GM21723 (cell line): ENCODE measurements around the gene NBEAL1.
"Not testable (repeated sequence)": the region's sequence is repeated elsewhere in the genome, so short reads cannot be mapped to it uniquely, and the experiment has no call there.

Source experiments
- ATAC-seq: cut with Tn5 transposase; IDR thresholded peaks from one replicate; pipeline ENCODE4 v1.9.1; 2021; ENCODE audit warnings: mild to moderate bottlenecking, moderate library complexity; ENCODE audit not compliant: unreplicated experiment

NBEAL1 gene

DNA sequence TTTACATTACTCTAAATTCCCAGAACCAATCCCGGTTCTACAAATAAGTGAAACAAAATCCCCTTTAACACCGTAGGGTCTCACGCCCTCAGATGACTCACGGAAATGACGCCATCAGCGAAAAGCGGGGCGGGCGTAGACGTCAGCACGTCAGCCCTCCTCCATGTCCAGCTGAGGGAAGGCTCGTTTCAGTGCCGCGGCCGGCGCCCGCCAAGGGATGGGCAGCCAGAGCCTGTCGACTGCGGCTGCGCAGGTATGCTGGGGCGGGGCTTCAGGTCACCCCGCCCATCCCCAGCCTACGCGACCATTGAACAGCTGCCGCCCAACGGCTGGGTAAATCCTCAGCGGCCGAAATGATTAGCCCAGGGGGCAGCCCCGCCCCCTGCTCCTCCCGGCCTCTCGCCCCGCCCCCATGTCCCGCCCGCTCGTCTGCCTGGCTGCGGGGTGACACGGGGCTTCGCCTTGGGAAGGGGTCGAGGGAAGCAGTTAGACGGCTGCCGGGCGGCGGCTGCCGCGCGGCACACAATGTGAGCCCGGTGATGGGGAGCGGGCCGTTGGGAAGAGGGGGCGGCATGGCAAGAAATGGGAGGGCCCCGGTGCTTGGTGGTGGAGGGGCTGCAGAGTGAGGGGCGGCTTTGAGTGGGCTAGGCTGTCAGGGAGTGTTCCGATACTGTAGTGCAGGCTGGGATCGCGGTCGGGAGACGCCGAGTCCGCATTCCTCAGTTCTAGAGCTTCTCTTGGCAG, at the start of gene NBEAL1:
Gene NBEAL1 (plus strand): TSS at position 420 of the 744 bp plus-strand sequence. CDS start 1,510 bp downstream, outside the sequence.
- peak; percentile 96 for ATAC-seq

DNA sequence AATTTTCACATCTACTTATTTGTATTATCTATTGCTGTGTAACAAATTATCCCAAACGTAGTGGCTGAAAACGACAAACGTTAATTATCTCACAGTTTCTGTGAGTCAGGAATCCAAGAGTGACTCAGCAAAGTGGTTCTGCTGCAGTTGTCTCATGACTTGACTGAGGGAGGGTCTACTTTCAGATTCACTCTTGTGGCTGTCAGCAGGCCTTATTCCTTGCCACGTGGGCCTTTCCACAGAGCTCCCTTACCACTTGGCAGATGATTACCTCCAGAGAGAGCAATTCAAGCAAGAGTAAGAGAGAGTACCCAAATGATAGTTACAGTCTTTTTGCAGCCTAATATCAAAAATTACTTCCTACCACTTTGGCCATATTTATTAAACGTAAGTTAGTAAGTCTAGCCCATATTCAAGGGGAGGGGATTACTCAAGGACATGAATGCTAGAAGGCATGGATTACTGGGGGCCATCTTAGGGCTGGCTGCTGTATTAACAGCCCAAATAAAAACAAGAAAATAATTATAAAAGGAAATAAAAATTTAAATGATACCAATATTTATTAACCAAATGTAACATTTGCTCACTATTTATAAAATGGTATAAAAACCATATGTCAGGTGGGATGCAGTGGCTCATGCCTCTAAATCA, 48.7 kb upstream of the NBEAL1 start:
- ATAC-seq = peak; percentile 74

DNA sequence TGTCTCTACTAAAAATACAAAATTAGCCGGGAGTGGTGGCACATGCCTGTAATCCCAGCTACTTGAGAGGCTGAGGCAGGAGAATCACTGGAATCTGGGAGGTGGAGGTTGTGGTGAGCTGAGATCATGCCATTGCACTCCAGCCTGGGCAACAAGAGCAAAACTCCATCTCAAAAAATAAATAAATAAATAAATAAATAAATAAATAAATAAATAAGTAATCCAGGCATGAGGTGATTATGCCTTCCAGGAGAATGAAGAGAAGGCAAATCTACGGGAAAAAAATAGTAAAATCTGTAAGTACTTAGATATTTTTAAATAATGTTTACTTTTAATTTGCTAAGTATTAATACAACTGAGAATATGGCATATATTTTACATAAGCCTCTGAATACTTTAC, 45.3 kb upstream of the NBEAL1 start:
- not testable (repeated sequence) for ATAC-seq

DNA sequence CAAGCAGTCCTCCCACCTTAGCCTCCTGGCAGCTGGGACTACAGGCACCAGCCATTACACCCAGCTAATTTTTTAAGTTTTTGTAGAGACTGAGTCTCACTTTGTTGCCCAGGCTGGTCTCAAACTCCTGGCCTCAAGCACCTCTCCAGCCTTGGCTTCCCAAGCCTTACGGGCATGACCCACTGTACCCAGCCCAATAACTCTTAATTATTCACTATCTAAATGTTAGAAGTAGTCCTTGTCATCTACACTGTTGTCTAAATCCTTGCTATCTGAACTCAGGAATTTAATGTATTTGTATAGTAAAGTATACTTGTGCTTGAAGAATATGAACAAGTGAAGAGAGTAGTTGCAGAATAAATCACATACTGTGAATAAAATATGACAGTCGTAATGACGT, 37.9 kb upstream of the NBEAL1 start:
- no peak for ATAC-seq

DNA sequence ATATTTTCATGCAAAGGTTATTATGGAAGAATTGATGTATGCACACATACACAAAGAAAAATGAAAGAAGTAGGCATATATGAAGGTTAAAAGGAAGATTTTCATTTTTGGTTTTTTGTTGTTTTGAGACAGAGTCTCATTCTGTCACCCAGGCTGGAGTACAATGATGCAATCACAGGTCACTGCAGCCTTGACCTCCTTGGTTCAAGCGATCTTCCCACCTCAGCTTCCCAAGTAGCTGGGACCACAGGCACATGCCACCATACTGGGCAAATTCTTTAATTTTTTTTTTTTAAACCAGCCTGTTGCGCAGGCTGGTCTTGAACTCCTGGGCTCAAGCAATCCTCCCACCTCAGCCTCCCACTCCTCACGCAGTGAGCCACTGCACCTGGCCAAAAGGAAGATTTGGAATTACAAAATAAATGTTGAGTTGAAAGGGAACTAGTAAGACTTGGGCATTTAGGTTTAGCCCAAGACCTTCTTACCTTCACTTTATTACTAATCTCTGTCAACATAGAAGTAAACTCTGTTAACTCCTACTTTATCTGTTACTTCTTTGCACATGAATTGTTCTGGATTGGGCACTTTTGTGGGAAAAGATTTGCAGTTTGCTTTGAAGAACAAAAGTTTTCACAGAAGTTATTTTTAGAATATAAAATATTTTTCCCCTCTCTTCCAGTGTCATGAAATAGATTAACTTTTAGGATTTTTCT, 31.7 kb upstream of the NBEAL1 start:
- ATAC-seq = no peak

DNA sequence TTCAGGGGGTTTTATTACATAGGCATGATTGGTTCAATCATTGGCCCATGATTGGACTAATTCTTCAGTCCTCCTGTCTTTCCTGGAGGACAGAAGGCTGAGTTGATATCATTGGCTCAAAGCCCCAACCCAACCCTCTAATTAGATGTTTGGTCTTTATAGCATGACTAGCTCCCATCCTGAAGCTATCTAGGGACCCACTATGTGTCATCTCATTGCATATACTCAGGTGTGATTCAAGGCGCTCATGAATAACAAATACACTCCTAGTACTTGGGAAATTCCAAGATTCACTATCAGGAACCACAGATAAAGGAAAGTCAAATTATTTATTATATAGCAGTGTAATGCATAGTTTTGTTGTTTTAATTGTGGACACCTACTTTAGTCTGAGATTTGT, 24.9 kb upstream of the NBEAL1 start:
- ATAC-seq = no peak

DNA sequence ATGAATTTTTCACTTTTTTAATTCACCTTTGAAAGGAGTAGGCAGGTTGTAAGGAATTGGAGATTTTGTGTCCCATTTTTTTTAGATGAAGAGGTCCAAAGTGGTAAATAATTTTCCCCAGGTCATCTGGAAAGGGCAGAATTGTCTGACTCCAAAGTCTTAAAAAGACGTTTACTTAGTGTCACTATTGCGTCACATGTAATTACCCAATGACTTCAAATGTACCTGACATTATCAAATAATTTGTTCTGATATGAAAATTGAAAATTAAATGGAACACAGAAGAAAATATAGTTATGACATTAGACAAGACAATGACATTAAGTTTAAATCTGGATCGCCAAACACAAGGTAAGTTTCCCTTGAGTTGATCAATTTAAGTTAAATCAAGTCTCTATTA, 24.2 kb upstream of the NBEAL1 start:
- ATAC-seq = no peak

DNA sequence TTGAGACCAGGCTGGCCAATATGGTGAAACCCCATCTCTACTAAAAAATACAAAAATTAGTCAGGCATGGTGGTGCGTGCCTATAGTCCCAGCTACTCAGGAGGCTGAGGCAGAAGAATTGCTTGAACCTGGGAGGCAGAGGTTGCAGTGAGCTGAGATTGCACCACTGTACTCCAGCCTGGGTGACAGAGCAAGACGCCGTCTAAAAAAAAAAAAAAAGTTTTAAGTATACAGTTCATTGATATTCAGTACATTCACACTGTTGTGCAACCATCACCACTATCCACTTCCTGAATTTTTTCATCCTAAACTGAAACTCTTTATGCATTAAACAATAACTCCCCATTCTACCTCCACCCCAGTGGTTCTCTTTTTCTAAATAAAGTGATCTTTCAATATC, 17.6 kb upstream of the NBEAL1 start:
- not testable (repeated sequence) for ATAC-seq

DNA sequence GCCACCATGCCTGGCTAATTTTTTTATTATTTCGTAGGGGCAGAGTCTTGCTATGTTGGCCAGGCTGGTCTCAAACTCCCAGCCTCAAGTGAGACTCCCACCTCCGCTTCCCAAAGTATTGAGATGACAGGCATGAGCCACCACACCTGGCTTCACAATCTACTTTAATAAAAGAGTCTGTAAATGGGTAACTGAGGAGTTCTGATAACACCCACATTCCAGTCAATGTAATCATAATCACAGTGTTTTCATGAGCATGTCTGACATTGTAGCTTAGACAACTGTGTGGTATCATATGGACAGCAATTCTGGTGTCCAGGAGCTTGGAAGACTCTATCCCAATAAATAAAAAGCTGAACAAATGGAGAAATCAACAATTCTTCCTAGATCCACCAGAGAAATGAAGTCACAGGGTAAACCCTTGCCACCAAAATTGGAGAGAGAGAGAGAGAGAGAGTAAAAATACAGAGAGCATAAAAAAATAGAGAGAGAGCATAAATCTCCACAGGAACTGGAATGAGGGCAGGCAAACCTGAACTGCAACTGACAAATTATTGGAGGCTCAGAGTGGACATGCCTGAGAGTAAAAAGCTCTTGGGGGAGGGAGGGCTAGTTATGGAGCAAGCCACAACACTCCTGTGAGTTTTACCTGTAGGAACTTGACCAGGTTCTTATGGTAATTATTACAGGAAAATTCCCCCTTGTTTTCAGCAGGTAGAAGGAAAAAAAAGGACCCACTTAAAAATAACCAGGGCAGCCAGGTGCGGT, 12.4 kb upstream of the NBEAL1 start:
- ATAC-seq = no peak

DNA sequence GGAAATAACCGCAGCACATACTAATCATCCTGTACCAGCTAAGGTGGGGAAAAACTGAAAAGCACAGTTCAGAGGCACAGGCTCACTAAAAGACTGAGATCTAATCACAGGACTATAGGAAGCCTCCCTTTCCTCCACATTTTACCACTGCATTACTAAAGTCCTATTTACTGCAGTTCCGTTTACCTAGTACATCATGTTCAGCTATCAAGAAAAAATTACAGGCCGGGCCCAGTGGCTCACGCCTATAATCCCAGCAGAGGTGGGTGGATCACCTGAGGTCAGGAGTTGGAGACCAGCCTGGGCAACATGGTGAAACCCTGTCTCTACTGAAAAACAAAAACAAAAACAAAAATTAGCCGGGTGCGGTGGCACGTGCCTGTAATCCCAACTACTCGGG, 11.0 kb upstream of the NBEAL1 start:
- ATAC-seq = no peak

DNA sequence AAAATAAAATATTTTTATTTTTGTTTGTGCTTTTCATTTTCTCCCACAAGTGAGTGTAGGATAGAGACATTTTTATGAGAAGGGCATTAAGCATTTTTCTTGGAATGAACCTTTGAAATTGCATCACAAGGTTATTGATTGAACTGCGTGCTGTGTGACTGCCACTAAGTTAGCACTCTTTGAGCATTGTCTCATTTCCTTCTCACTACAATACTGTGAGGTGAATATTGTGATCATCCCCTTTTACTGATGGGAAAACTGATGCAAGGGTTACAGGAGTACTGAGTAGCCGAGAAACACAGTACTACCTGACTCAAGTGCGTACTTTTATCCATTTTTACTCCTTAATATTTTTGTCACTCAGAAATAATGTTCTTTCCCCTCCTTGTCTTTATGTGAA, 2.0 kb downstream of the NBEAL1 start:
- ATAC-seq = no peak

DNA sequence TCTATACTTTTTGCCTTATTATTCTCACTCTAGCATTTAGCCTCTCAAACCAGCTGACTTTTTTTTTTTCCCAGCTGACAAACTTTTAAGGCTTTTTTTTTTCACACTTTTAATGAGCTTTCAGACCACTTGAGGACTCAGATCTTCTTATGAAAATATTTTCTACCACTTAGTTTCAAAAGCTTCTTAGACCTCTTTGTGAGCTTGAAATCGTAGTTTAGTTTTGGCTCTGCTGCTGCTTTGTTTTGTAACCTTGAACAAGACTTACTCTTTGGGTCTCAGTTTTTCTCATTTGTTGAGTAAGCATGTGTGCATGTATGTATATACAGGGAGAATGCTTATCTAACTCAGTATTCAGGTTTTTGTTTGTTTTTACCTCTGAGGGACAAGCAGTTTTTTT, 3.5 kb downstream of the NBEAL1 start:
- ATAC-seq = no peak

DNA sequence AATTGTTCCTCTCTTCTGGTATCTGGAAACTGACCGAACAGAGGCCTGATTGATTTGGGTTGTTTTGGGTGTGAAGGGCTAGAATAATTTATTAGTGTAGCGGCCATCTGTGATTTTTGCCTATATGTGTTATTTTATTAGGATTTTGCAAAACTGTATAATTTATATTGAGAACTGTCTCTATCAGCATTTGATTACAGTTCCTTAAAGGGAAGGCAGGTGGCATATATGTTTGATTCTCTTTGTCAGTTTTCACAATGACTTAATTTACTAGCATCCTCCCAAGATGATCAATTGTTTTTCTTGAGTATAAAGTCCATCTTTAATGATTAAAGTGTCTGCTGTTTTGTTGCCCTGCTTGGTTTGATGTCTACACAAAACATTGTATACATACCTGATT, 4.5 kb downstream of the NBEAL1 start:
- no peak for ATAC-seq

DNA sequence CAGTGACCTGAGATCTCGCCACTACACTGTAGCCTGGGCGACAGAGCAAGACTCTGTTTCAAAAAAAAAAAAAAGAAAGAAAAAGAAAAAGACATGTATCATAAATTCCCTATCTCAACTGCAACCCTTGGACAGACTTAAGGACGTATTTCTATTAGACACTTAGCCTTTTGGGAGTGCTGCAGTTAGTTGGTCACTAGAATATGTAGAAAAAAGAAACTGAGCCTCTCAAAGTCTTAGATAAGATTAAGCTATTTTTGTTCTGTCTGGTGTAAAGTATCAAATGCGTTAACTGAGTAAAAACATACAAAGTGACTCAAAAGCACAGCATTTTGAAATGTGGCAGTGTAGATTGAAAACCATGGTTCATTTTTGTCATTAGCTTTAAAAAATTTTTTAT, 7.3 kb downstream of the NBEAL1 start:
- ATAC-seq = no peak

DNA sequence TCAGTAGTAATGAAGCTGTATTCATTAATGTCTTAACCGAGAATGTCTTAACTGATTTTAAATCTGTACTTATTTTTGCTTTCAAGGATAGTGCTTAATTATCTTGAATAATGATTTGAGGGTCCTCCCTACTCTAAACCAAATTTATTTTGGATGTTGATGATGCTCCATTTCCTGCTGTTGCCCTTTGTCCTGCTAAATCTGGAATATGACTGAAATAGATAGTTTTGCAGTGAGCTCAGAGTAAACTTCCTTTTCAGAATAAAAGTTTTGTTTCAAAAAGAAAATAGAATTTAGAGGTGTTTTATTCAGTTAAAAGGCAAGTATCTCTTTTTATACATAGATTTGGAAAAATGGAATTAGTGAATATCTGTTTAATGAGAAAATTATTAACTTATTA, 8.1 kb downstream of the NBEAL1 start:
- ATAC-seq = no peak

DNA sequence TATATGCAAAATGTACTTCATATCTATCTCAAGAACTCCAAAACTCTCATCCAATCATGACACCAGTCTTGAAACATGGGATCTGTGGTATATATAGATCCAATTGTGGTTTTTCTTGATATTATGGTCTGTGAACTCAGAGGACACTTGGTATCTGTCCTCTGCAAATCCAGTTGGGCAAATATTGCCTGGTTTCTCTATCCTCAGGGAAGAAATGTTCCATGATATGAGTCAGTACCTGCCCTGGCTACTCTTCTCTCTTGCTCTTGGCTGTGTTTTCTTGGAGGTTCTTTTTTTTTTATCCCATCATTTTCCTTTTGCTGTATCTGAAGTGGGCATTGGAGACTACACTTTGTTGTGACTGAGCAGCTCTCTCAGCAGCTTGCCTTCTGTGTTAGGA, 10.9 kb downstream of the NBEAL1 start:
- ATAC-seq = no peak

DNA sequence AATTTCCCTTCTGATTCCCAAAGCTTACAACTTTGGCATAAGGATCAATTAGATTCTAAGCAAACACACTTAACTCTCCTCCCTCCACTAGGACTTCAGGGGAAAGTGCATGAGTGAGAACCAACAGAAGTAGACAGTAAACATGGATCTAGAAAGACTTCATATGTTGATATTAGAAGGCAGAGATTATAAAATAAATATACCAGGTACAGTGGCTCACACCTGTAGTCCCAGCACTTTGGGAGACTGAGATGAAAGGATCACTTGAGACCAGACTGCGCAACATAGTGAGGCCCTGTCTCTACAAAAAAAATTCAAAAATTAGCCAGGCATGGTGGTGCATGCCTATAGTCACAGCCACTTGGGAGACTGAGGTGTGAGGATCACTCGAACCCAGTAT, 15.9 kb downstream of the NBEAL1 start:
- ATAC-seq = no peak

DNA sequence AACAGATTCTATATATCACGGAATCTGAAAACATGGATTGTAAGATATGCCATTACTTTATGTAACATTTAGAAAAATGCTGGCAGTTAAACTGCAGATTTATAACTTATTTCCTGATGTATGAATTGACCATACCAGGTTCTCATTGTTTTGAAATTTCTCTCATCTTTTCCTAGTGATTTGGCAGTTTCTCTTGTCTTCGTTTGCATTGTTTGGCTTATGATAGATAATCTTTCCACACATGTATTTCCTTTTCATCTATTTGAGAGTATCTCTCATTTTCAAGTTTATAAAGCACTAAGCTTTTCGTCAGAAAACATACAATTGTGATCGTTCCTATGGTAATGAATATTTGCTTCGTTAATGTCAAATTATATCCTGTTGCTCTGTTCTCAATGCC, 16.3 kb downstream of the NBEAL1 start:
- no peak for ATAC-seq

DNA sequence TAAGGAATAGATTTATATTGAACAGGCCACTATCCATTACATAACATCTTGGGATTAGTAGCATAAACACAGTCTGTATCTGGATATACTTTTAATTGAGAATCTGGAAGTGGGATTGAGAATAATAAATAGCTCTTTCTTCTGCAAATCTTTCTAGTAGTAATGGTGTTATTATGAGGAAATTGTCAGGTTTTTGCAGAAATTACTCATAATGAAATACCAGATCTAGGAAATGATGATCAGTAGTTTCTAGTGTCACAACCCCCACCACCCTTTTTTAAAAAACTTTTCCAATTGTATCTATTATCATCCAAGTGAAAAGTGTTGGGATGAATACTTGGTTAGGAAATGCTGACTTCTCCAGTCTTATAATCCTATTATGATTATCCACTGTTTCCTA, 18.7 kb downstream of the NBEAL1 start:
- ATAC-seq = no peak

DNA sequence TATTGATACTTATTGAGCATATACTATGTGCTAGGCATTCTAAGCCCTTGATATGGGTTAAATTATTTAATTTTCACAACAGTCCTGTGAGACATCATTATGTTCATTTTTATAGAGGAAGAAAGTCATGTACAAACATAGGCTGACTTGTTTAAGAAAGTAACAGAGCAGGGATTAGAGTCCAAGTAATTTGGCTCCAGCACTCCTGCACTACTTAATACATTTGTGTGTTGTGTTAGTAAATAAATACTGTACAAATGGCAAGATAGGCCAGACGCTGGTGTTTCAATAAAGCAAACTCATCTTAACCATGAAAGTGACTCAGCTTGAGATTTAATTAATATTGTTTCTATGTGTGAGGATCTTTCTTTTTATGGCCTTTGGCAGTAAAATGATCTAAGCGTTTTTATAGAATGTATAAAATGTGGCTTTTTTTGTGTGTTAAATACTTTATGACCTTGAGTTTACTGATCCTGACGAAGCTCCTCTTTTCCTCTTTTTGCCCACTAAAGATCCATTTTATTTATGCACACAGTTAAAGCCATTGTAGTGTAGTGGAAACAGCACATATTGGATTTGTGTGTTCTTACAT, 21.3 kb downstream of the NBEAL1 start:
- no peak for ATAC-seq

DNA sequence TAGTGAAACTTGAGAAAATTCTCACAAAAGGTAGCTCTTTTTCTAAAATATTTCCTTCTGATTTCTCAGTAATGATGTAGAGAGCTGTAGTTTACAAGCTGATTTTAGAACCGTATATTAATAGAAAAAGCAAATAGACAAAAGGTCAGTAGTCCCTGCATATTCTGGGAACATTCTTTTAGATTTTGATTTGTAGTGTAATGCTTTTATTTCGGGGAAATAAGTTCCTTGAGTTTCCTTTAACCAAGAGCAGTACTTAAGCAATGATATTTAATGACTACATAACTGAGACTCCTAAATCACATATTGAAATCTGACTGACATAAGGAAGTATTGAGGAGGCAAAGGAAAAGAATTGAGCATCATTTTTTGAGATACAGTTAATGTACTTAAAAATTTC, 22.4 kb downstream of the NBEAL1 start:
- no peak for ATAC-seq
